ENCODE results near the gene HOXC13.

Gene HOXC13

GRCh38 chr12:53987787-53988230 lies 49.2 kb downstream of the HOXC13 start:
- H3K27ac ChIP-seq (ENCODE audit: low read depth, low read length) = no peak overlapping the region
- peaks cover 100% of the 10 kb centered on the region for H3K27me3 ChIP-seq (ENCODE audit: insufficient read depth, low read length)
- no peaks in the 10 kb centered on the region for H3K9me3 ChIP-seq (ENCODE audit: insufficient read depth, low read depth, low read length)
- no peaks in the 10 kb centered on the region for H3K4me1 ChIP-seq (ENCODE audit: insufficient read depth, low read length)
- no peak overlapping the region for H3K4me3 ChIP-seq (ENCODE audit: low read length)
- 26% methylated on average over 4 of the region's 4 CpGs for WGBS
- no peaks in the 10 kb centered on the region for H3K36me3 ChIP-seq (ENCODE audit: insufficient read depth, low read length)
- H3K9ac ChIP-seq (ENCODE audit: low read depth, low read length) = no peak overlapping the region

DNA sequence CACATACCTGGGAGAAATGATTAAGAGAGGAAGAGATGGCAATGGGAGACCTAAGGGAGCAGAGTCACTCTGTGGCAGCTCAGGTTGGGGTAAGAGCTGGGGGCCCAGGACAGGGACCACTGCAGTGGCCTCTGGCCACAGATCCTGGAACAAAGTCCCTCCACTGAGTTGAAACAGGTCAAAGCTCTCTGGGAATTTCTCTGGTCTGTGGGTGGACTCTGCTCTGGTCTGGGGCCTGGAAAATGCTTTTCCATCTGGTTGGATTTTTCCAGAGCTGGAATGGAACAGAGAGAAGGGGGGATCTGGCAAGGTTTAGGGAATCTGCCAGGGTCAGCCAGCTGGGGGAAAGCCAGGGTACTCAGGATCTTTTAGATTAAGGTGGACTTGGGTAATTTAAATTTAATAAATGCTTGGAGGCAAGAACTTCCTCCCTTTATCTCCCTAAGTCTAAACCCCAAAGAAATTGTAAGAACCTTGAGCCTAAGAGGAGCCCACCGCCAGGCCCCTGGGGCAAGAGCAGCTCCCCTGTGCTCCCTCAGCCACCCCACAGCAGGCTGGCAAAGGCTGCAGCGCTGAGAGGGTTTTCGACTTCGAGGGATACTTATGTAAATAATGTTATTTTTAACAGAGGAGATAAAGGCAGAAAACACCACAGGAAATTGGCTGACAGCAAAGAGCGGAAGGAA lies 50.1 kb downstream of the HOXC13 start:
- Histone ChIP-seq H3K4me3 (ENCODE audit: low read length) (no peak overlapping the region), H3K4me1 (ENCODE audit: insufficient read depth, low read length) (no peaks in the 10 kb centered on the region), H3K9ac (ENCODE audit: low read depth, low read length) (no peak overlapping the region), H3K36me3 (ENCODE audit: insufficient read depth, low read length) (no peaks in the 10 kb centered on the region), H3K27me3 (ENCODE audit: insufficient read depth, low read length) (peaks cover 100% of the 10 kb centered on the region), H3K27ac (ENCODE audit: low read depth, low read length) (no peak overlapping the region), H3K9me3 (ENCODE audit: insufficient read depth, low read depth, low read length) (no peaks in the 10 kb centered on the region)
- whole genome bisulfite sequencing = 27% methylated on average over 5 of the region's 5 CpGs

DNA sequence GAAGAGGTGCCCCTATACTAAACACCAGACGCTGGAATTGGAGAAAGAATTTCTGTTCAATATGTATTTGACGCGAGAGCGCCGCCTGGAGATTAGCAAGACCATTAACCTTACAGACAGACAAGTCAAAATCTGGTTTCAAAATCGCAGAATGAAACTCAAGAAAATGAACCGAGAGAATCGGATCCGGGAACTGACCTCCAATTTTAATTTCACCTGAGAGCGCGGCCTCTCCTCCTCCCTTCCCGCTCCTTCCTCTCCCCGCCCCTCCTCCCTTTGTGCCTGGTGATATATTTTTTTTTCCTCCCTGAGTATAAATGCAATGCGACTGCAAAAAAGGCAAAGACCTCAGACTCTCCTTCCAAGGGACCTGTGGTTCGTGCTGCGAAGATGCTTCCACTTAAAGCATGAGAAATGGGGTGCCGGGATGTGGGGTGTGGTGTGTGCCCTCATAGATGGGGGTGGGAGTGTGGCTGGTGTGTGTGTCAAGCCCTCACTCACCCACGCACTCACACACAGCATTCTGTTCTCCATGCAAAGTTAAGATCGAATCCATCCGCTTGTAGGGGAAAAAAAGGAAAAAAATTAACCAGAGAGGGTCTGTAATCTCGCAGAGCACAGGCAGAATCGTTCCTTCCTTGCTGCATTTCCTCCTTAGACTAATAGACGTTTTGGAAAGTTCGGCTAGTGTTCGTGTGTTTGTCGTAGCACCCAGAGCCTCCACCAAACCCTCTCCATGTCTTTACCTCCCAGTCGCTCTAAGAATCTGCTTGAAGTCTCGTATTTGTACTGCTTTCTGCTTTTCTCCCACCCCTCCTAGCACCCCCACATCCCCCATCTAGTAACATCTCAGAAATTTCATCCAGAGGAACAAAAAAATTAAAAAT lies 50.8 kb downstream of the HOXC13 start:
- H3K36me3 ChIP-seq (ENCODE audit: insufficient read depth, low read length) = no peaks in the 10 kb centered on the region
- H3K9ac ChIP-seq (ENCODE audit: low read depth, low read length) = no peak overlapping the region
- peaks cover 100% of the 10 kb centered on the region for H3K27me3 ChIP-seq (ENCODE audit: insufficient read depth, low read length)
- no peaks in the 10 kb centered on the region for H3K4me1 ChIP-seq (ENCODE audit: insufficient read depth, low read length)
- no peak overlapping the region for H3K4me3 ChIP-seq (ENCODE audit: low read length)
- 20% methylated on average over 25 of the region's 28 CpGs for WGBS
- H3K9me3 ChIP-seq (ENCODE audit: insufficient read depth, low read depth, low read length) = no peaks in the 10 kb centered on the region
- no peak overlapping the region for H3K27ac ChIP-seq (ENCODE audit: low read depth, low read length)

GRCh38 chr12:53990311-53991076 lies 51.9 kb downstream of the HOXC13 start:
- H3K27me3 ChIP-seq (ENCODE audit: insufficient read depth, low read length) = peaks cover 100% of the 10 kb centered on the region
- no peak overlapping the region for H3K9ac ChIP-seq (ENCODE audit: low read depth, low read length)
- H3K9me3 ChIP-seq (ENCODE audit: insufficient read depth, low read depth, low read length) = no peaks in the 10 kb centered on the region
- H3K36me3 ChIP-seq (ENCODE audit: insufficient read depth, low read length) = no peaks in the 10 kb centered on the region
- H3K27ac ChIP-seq (ENCODE audit: low read depth, low read length) = no peak overlapping the region
- H3K4me3 ChIP-seq (ENCODE audit: low read length) = no peak overlapping the region
- H3K4me1 ChIP-seq (ENCODE audit: insufficient read depth, low read length) = no peaks in the 10 kb centered on the region
- 28% methylated on average over 27 of the region's 27 CpGs for WGBS

- Histone ChIP-seq H3K36me3 (ENCODE audit: insufficient read depth, low read length) (no peaks in the 10 kb centered on the region), H3K27ac (ENCODE audit: low read depth, low read length) (no peak overlapping the region), H3K9ac (ENCODE audit: low read depth, low read length) (no peak overlapping the region), H3K4me1 (ENCODE audit: insufficient read depth, low read length) (no peaks in the 10 kb centered on the region), H3K27me3 (ENCODE audit: insufficient read depth, low read length) (peaks cover 100% of the 10 kb centered on the region), H3K4me3 (ENCODE audit: low read length) (no peak overlapping the region), H3K9me3 (ENCODE audit: insufficient read depth, low read depth, low read length) (no peaks in the 10 kb centered on the region)
- 16% methylated on average over 8 of the region's 8 CpGs for WGBS
Observed at GRCh38 chr12:53991077-53991460, 52.4 kb downstream of the HOXC13 start.

DNA sequence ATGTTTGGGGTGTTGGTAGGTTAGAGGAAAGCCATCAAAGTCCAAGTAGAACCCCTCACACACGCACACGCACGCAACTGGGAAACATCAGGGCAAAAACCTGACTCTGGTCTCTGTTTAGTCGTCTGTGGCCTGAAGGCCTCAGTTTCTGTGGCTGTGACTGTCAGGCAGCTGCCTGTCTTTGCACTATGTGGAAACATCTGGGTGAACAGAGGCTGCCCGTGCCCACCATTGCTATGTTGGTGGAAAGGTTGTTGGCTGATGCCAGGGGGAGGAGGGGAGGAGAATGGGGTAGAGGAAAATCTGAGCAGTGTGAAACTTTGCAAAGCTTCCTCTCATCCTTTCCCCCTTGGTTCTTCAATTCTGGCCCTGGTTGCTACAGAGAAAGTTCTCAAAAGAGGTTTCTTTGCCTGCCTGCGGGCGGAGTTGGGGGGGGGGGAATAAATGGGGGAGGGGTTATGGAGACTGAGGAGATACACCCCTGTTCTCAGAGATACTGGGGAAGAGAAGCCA lies 53.8 kb downstream of the HOXC13 start:
- H3K4me1 ChIP-seq (ENCODE audit: insufficient read depth, low read length) = no peaks in the 10 kb centered on the region
- peaks cover 100% of the 10 kb centered on the region for H3K27me3 ChIP-seq (ENCODE audit: insufficient read depth, low read length)
- no peak overlapping the region for H3K9ac ChIP-seq (ENCODE audit: low read depth, low read length)
- H3K4me3 ChIP-seq (ENCODE audit: low read length) = no peak overlapping the region
- no peak overlapping the region for H3K27ac ChIP-seq (ENCODE audit: low read depth, low read length)
- WGBS = 42% methylated on average over 7 of the region's 7 CpGs
- H3K9me3 ChIP-seq (ENCODE audit: insufficient read depth, low read depth, low read length) = no peaks in the 10 kb centered on the region
- H3K36me3 ChIP-seq (ENCODE audit: insufficient read depth, low read length) = no peaks in the 10 kb centered on the region

- Histone ChIP-seq H3K27ac (ENCODE audit: low read depth, low read length) (no peak overlapping the region), H3K36me3 (ENCODE audit: insufficient read depth, low read length) (no peaks in the 10 kb centered on the region), H3K4me1 (ENCODE audit: insufficient read depth, low read length) (no peaks in the 10 kb centered on the region), H3K27me3 (ENCODE audit: insufficient read depth, low read length) (peaks cover 100% of the 10 kb centered on the region), H3K4me3 (ENCODE audit: low read length) (no peak overlapping the region), H3K9me3 (ENCODE audit: insufficient read depth, low read depth, low read length) (no peaks in the 10 kb centered on the region), H3K9ac (ENCODE audit: low read depth, low read length) (no peak overlapping the region)
- 57% methylated on average over 17 of the region's 18 CpGs for WGBS
Observed at GRCh38 chr12:53993162-53994008, 54.8 kb downstream of the HOXC13 start.

DNA sequence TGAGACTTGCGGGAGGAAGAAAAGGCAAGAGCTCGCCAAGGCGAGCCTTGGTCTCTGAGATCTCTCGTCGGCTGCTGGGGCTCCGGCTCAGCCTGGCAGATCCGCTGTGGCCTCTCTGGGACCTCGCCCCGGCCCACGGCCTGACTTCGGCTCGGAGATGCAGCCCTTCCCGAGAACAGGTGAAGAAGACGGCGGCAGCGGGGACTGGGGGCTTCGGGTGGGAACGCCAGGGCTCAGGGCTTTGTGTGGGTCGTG lies 55.3 kb downstream of the HOXC13 start:
- Histone ChIP-seq H3K27me3 (ENCODE audit: insufficient read depth, low read length) (peaks cover 100% of the 10 kb centered on the region), H3K4me1 (ENCODE audit: insufficient read depth, low read length) (no peaks in the 10 kb centered on the region), H3K4me3 (ENCODE audit: low read length) (no peak overlapping the region), H3K9me3 (ENCODE audit: insufficient read depth, low read depth, low read length) (no peaks in the 10 kb centered on the region), H3K36me3 (ENCODE audit: insufficient read depth, low read length) (no peaks in the 10 kb centered on the region), H3K27ac (ENCODE audit: low read depth, low read length) (no peak overlapping the region), H3K9ac (ENCODE audit: low read depth, low read length) (no peak overlapping the region)
- 15% methylated on average over 19 of the region's 19 CpGs for WGBS

DNA sequence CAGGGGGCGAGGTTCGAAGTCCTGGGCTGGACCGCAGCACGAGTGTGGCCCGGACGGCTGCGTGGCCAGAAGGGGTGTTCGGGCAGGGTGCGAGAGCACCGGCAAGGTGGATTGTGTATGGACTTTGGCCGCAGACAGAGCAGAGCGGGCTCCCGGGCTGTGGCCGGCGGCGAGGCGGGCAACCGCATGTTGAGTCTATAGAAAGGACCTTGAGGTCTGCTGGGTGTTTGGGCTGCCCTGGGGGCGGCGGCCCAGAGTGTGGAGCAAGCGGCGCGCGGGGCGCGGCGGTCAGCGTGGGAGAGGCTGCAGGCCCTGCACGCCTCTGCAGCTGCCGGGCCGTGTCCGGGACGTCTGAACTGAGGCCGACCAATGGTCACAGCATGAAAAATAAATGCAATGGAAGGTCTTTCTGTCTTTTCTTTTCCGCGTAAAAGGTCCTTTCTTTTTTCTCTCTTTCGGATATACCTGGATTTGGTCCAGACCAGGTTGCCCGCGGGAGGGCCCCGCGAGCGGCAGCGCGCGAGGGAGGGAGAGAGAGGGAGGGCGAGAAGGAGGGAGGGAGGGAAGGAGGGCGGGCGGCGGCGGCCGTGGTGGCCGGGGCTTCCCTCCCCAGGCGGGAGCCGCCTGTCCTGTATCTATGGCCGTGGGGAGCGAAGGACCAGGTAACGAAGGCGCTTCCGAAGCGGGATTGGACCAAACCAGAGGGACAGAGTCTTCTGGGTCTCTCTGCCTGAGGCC lies 55.8 kb downstream of the HOXC13 start:
- no peak overlapping the region for H3K4me3 ChIP-seq (ENCODE audit: low read length)
- H3K27ac ChIP-seq (ENCODE audit: low read depth, low read length) = no peak overlapping the region
- H3K4me1 ChIP-seq (ENCODE audit: insufficient read depth, low read length) = no peaks in the 10 kb centered on the region
- H3K27me3 ChIP-seq (ENCODE audit: insufficient read depth, low read length) = peaks cover 100% of the 10 kb centered on the region
- WGBS = 7% methylated on average over 59 of the region's 60 CpGs
- H3K9me3 ChIP-seq (ENCODE audit: insufficient read depth, low read depth, low read length) = no peaks in the 10 kb centered on the region
- no peaks in the 10 kb centered on the region for H3K36me3 ChIP-seq (ENCODE audit: insufficient read depth, low read length)
- no peak overlapping the region for H3K9ac ChIP-seq (ENCODE audit: low read depth, low read length)

DNA sequence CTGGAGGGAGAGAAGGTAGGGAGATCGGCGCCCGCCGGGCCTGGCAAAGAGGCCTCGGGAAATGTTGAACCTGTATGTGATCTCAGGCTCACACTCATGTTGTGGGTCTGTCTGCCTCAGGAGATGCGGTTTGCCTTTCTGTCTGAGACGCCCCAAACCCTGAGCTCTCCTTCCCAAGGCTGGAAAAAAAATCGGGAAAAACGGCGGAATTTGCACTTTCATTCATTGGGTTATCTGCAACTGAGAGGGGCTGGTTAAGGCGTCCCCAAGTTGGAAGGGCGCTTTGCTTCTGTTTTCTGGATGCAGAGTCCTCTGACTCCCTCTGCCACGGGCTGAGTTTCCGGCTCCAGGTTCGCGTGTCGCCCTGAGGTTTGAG lies 56.4 kb downstream of the HOXC13 start:
- Histone ChIP-seq H3K4me1 (ENCODE audit: insufficient read depth, low read length) (peaks cover 2% of the 10 kb centered on the region; the same call in 1 of the 2 replicates), H3K27ac (ENCODE audit: low read depth, low read length) (no peak overlapping the region), H3K27me3 (ENCODE audit: insufficient read depth, low read length) (peaks cover 100% of the 10 kb centered on the region), H3K9ac (ENCODE audit: low read depth, low read length) (no peak overlapping the region), H3K4me3 (ENCODE audit: low read length) (no peak overlapping the region), H3K36me3 (ENCODE audit: insufficient read depth, low read length) (no peaks in the 10 kb centered on the region), H3K9me3 (ENCODE audit: insufficient read depth, low read depth, low read length) (no peaks in the 10 kb centered on the region)
- WGBS = 4% methylated on average over 17 of the region's 17 CpGs
